Measurements from ENCODE around the gene INHA.

The INHA gene

GRCh38 chr2:219613461-219614070 is 41.5 kb downstream of the INHA start:
- no peak for DNase-seq

GRCh38 chr2:219614076-219614860 is 42.2 kb downstream of the INHA start:
- DNase-seq, result no peak

GRCh38 chr2:219615036-219615435 is 42.9 kb downstream of the INHA start:
- no peak for DNase-seq

- DNase-seq, result no peak
Measured at GRCh38 chr2:219615894-219616293, 43.8 kb downstream of the INHA start.

GRCh38 chr2:219616550-219616949 is 44.4 kb downstream of the INHA start:
- DNase-seq, result no peak

- DNase-seq, result no peak
Measured at GRCh38 chr2:219618733-219619122, 46.6 kb downstream of the INHA start.

GRCh38 chr2:219619235-219619634 is 47.1 kb downstream of the INHA start:
- no peak for DNase-seq

- no peak for DNase-seq
Measured at GRCh38 chr2:219620546-219620945, 48.4 kb downstream of the INHA start.

- DNase-seq, result no peak
Measured at GRCh38 chr2:219621935-219622334, 49.8 kb downstream of the INHA start.

GRCh38 chr2:219622472-219622871 is 50.4 kb downstream of the INHA start:
- no peak for DNase-seq

- DNase-seq, result no peak
Measured at GRCh38 chr2:219624565-219624964, 52.5 kb downstream of the INHA start.

- no peak for DNase-seq
Measured at GRCh38 chr2:219625179-219625578, 53.1 kb downstream of the INHA start.

Data from stimulated activated CD4-positive, alpha-beta T cell treated with anti-CD3 and anti-CD28 coated beads, Interleukin-2, amount 100 ng/mL, for 24 hours (primary cell).